Measurements from ENCODE around the gene DPH5.

DNA sequence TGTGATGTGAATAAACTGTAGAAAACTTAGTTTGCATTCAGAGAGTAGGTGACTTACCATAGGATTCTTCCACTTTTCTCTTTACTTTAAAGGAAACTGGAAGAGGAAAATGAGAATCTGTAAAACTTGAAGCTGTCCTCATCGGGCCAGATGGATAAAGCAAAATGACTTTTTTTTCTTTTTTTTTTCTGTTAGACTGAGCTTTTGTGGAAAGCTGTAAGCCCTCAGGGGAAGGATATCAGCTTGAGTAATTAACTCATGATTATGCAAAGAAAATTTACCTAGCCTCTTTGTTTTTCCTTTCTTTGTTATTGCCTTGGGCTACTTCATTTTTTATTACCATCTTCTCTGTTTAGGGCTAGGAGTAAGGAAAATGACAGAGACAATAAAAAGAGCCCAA, 53.4 kb downstream of the DPH5 start:
- TF ChIP-seq CTCF (IDR thresholded peaks at IDR 0.05; ENCODE audit: low read length) (no peak), EZH2 (optimal IDR thresholded peaks at IDR 0.05; ENCODE audit: low read depth, low read length) (no peak), EZH2phosphoT487 (IDR thresholded peaks at IDR 0.05; ENCODE audit: low read length) (no peak)

Data from MM.1S (cell line).